GM12878 (cell line): ENCODE data around the gene SAMSN1. TPM values are rescaled to one million over a fixed set of nuclear protein-coding genes. Genes with fewer than 3 reads are reported as not detected.

Experiments used
- CBX5 ChIP-seq: sonication (generic); IDR thresholded peaks from 2 replicates; pipeline ENCODE4 v1.6.1; 2016; ENCODE audit warnings: low read depth, moderate library complexity, mild to moderate bottlenecking, inconsistent platforms
- CREB1 ChIP-seq: IDR thresholded peaks from 2 replicates; pipeline ENCODE4 v1.6.1; 2012; ENCODE audit warnings: low read depth, mild to moderate bottlenecking, inconsistent platforms
- CREM ChIP-seq: IDR thresholded peaks from 2 replicates; pipeline ENCODE4 v1.6.1; 2014; ENCODE audit warnings: antibody characterized with exemption, low read depth
- DPF2 ChIP-seq: fragments of 450-650 bp; IDR thresholded peaks from 2 replicates; pipeline ENCODE4 v1.6.1; 2017; ENCODE audit warnings: mild to moderate bottlenecking
- EGR1 ChIP-seq, 2 experiments: IDR thresholded peaks; 1 replicate in 1 of 2; 2 replicates in 1 of 2; pipeline ENCODE4 v1.6.1; 2011 to 2012; ENCODE audit warnings: low read depth in 2 of 2, low read length in 2 of 2, borderline replicate concordance in 1 of 2, mild to moderate bottlenecking in 1 of 2, moderate library complexity in 1 of 2
- ETV6 ChIP-seq, 2 experiments: fragments of 450-650 bp in 1 of 2; IDR thresholded peaks in 1 of 2; conservative IDR thresholded peaks in 1 of 2; 2 replicates each; pipeline ENCODE4 v1.6.1; 2014; ENCODE audit warnings: antibody characterized with exemption in 1 of 2, borderline replicate concordance in 1 of 2, low read depth in 1 of 2, mild to moderate bottlenecking in 1 of 2, moderate library complexity in 1 of 2
- FOXK2 ChIP-seq: fragments of 450-650 bp; IDR thresholded peaks from 2 replicates; pipeline ENCODE4 v1.6.1; 2017; ENCODE audit warnings: mild to moderate bottlenecking, moderate library complexity
- IKZF1 ChIP-seq: fragments of 450-650 bp; conservative IDR thresholded peaks from 2 replicates; pipeline ENCODE4 v1.6.1; 2017; ENCODE audit warnings: antibody characterized with exemption, mild to moderate bottlenecking
- IKZF2 ChIP-seq, 2 experiments: fragments of 450-650 bp; IDR thresholded peaks; 2 replicates each; pipeline ENCODE4 v1.6.1; 2017; ENCODE audit warnings: mild to moderate bottlenecking in 2 of 2, moderate library complexity in 2 of 2
- KAT2A ChIP-seq: conservative IDR thresholded peaks from 2 replicates; pipeline ENCODE4 v1.6.1; 2011; ENCODE audit warnings: low read depth, low read length; ENCODE audit not compliant: control insufficient read depth
- MEF2A ChIP-seq: IDR thresholded peaks from 2 replicates; pipeline ENCODE4 v1.6.1; 2011; ENCODE audit warnings: low read depth, mild to moderate bottlenecking, low read length, moderate library complexity; ENCODE audit not compliant: insufficient read depth
- MEF2B ChIP-seq: fragments of 450-650 bp; IDR thresholded peaks from 2 replicates; pipeline ENCODE4 v1.6.1; 2018; ENCODE audit warnings: mild to moderate bottlenecking, moderate library complexity; ENCODE audit not compliant: partially characterized antibody, poor library complexity, severe bottlenecking
- NFIC ChIP-seq: IDR thresholded peaks from 2 replicates; pipeline ENCODE4 v1.6.1; 2012; ENCODE audit warnings: low read depth, mild to moderate bottlenecking, inconsistent platforms, low read length, moderate library complexity
- NRF1 ChIP-seq: conservative IDR thresholded peaks from 2 replicates; pipeline ENCODE4 v1.6.1; 2011; ENCODE audit warnings: mild to moderate bottlenecking, low read depth, low read length, improper control_type of control experiment
- SMAD1 ChIP-seq: fragments of 450-650 bp; IDR thresholded peaks from 2 replicates; pipeline ENCODE4 v1.6.1; 2018; ENCODE audit warnings: mild to moderate bottlenecking, low read depth; ENCODE audit not compliant: partially characterized antibody
- SP1 ChIP-seq: IDR thresholded peaks from one replicate; pipeline ENCODE4 v1.6.1; 2011; ENCODE audit warnings: low read depth, low read length
- SREBF1 ChIP-seq: IDR thresholded peaks from 2 replicates; pipeline ENCODE4 v1.6.1; 2012; ENCODE audit warnings: mild to moderate bottlenecking, low read length
- SRF ChIP-seq, 2 experiments: IDR thresholded peaks; 2 replicates each; pipeline ENCODE4 v1.6.1; 2011; ENCODE audit warnings: low read depth in 2 of 2, low read length in 2 of 2, mild to moderate bottlenecking in 1 of 2, moderate library complexity in 1 of 2
- SUZ12 ChIP-seq: fragments of 200-600 bp; sonication (generic); IDR thresholded peaks from one replicate; pipeline ENCODE4 v1.6.1; 2018; ENCODE audit warnings: antibody characterized with exemption, mild to moderate bottlenecking; ENCODE audit not compliant: unreplicated experiment
- TARDBP ChIP-seq: IDR thresholded peaks from 2 replicates; pipeline ENCODE4 v1.6.1; 2016; ENCODE audit warnings: borderline replicate concordance
- ZBED1 ChIP-seq: IDR thresholded peaks from 2 replicates; pipeline ENCODE4 v1.6.1; 2016; ENCODE audit warnings: borderline replicate concordance
- ZNF274 ChIP-seq: IDR thresholded peaks from one replicate; pipeline ENCODE4 v1.8.0; 2011; ENCODE audit not compliant: insufficient read length, insufficient read depth
- ZNF384 ChIP-seq: IDR thresholded peaks from 2 replicates; pipeline ENCODE4 v1.6.1; 2012; ENCODE audit warnings: low read depth, mild to moderate bottlenecking, low read length, improper control_type of control experiment, borderline replicate concordance
- polyA plus RNA-seq, 11 experiments: library from polyadenylated mRNA; depleted of rRNA in 4 of 11; unstranded in 6 of 11; stranded (reverse) in 5 of 11; fragments of >200 nt; fragmentation: Nextera tagmentation in 4 of 11; fragmentation: Illumina TruSeq in 1 of 11; extraction: Ambion mirVana in 4 of 11; extraction: Trizol in 1 of 11; gene quantifications; 1 replicate in 1 of 11; 2 replicates in 10 of 11; pipeline versions ENCODE4 v1.2.1 to v1.2.3, GENCODE V29; 2011 to 2016; ENCODE audit warnings: inconsistent platforms in 2 of 11, missing spikeins in 2 of 11, low read depth in 1 of 11
- total RNA-seq, 4 experiments: library from RNA; depleted of rRNA in 3 of 4; stranded (reverse); fragments of >200 nt in 3 of 4; fragmentation: Illumina TruSeq in 1 of 4; extraction: Trizol in 1 of 4; gene quantifications; 2 replicates each; pipeline versions ENCODE4 v1.2.1 to v1.2.3, GENCODE V29; 2013 to 2021
- TF ChIP-seq, protein P1 (sequence below): IDR thresholded peaks from 2 replicates; pipeline ENCODE4 v1.6.1; 2012; ENCODE audit warnings: improper control_type of control experiment, low read depth, low read length; ENCODE audit not compliant: insufficient replicate concordance
- TF ChIP-seq, protein P2 (sequence below): fragments of 450-650 bp; IDR thresholded peaks from 2 replicates; pipeline ENCODE4 v1.6.1; 2017; ENCODE audit warnings: low read depth, mild to moderate bottlenecking, moderate library complexity

The SAMSN1 gene
- total and polyA plus RNA-seq, 10 of the 15 experiments (the other 5 are each of a cell fraction or from before 2014, with no cell fraction given): 23.2 to 102 (median 44.9) TPM

DNA sequence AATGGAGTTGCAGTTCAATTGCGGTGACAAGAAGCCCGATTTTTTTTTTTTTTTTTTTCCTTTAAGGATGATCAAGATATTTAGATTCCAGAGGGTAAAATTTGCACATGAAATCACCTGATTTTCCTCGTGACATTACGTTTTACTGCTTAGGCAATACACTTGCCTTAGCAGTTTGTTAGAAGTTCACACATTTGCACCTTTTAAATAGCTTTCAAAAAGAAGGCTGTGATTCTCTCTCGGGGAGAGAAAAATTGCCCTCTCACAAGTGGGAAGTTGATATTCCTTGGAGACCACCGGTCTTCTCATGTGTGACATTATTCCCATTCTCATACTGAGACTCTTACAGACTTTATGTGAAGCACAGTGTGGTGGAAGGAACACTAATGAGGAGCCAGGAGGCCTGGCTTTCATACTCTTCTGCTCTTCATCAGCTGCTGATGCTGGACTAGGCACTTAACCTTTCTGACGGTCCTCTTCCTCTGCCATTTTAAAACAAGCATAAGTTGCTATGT lies 93.3 kb downstream of the SAMSN1 start (continued):
- TF ChIP-seq, protein P1, sequence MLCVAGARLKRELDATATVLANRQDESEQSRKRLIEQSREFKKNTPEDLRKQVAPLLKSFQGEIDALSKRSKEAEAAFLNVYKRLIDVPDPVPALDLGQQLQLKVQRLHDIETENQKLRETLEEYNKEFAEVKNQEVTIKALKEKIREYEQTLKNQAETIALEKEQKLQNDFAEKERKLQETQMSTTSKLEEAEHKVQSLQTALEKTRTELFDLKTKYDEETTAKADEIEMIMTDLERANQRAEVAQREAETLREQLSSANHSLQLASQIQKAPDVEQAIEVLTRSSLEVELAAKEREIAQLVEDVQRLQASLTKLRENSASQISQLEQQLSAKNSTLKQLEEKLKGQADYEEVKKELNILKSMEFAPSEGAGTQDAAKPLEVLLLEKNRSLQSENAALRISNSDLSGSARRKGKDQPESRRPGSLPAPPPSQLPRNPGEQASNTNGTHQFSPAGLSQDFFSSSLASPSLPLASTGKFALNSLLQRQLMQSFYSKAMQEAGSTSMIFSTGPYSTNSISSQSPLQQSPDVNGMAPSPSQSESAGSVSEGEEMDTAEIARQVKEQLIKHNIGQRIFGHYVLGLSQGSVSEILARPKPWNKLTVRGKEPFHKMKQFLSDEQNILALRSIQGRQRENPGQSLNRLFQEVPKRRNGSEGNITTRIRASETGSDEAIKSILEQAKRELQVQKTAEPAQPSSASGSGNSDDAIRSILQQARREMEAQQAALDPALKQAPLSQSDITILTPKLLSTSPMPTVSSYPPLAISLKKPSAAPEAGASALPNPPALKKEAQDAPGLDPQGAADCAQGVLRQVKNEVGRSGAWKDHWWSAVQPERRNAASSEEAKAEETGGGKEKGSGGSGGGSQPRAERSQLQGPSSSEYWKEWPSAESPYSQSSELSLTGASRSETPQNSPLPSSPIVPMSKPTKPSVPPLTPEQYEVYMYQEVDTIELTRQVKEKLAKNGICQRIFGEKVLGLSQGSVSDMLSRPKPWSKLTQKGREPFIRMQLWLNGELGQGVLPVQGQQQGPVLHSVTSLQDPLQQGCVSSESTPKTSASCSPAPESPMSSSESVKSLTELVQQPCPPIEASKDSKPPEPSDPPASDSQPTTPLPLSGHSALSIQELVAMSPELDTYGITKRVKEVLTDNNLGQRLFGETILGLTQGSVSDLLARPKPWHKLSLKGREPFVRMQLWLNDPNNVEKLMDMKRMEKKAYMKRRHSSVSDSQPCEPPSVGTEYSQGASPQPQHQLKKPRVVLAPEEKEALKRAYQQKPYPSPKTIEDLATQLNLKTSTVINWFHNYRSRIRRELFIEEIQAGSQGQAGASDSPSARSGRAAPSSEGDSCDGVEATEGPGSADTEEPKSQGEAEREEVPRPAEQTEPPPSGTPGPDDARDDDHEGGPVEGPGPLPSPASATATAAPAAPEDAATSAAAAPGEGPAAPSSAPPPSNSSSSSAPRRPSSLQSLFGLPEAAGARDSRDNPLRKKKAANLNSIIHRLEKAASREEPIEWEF: no peak
- TF ChIP-seq CREM: no peak
- no peak for TF ChIP-seq SRF (IDR thresholded peaks at IDR 0.05; ENCODE audit: low read depth in 2 of 2, low read length in 2 of 2)
- TF ChIP-seq ZBED1: no peak
- TF ChIP-seq NFIC: no peak
- TF ChIP-seq FOXK2: no peak
- TF ChIP-seq IKZF1: no peak
- no peak for TF ChIP-seq TARDBP
- no peak for TF ChIP-seq ETV6 (conservative IDR thresholded peaks at IDR 0.05 in 1 of 2, IDR thresholded peaks at IDR 0.05 in 1 of 2; ENCODE audit: borderline replicate concordance in 1 of 2, low read depth in 1 of 2)
- no peak for TF ChIP-seq IKZF2 (IDR thresholded peaks at IDR 0.05)
- TF ChIP-seq MEF2A: no peak
- TF ChIP-seq MEF2B: peak; percentile 88
- TF ChIP-seq, protein P2, sequence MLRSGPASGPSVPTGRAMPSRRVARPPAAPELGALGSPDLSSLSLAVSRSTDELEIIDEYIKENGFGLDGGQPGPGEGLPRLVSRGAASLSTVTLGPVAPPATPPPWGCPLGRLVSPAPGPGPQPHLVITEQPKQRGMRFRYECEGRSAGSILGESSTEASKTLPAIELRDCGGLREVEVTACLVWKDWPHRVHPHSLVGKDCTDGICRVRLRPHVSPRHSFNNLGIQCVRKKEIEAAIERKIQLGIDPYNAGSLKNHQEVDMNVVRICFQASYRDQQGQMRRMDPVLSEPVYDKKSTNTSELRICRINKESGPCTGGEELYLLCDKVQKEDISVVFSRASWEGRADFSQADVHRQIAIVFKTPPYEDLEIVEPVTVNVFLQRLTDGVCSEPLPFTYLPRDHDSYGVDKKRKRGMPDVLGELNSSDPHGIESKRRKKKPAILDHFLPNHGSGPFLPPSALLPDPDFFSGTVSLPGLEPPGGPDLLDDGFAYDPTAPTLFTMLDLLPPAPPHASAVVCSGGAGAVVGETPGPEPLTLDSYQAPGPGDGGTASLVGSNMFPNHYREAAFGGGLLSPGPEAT: no peak
- TF ChIP-seq SP1: no peak
- TF ChIP-seq CREB1: no peak
- no peak for TF ChIP-seq SREBF1
- no peak for TF ChIP-seq CBX5
- TF ChIP-seq EGR1 (IDR thresholded peaks at IDR 0.05; ENCODE audit: borderline replicate concordance in 1 of 2, low read depth in 2 of 2, low read length in 2 of 2): no peak
- TF ChIP-seq SMAD1: peak; percentile 30
- TF ChIP-seq KAT2A: no peak
- TF ChIP-seq SUZ12: no peak
- TF ChIP-seq ZNF274: no peak
- no peak for TF ChIP-seq DPF2
- TF ChIP-seq NRF1: no peak
- no peak for TF ChIP-seq ZNF384
